Epithelial cell of proximal tubule (primary cell): ENCODE data around the gene GFAP. TPM values are rescaled to one million over a fixed set of nuclear protein-coding genes. Genes with fewer than 3 reads are reported as not detected.

Experiments
- DNase-seq: peaks from one replicate; pipeline ENCODE4 v3.0.0-alpha.2; 2011; ENCODE audit warnings: low read depth
- H3K4me3 ChIP-seq: 2 replicates; pipeline ENCODE4 v1.5.1; 2011; ENCODE audit warnings: low read depth, mild to moderate bottlenecking, low read length
- CTCF ChIP-seq: conservative IDR thresholded peaks from 2 replicates; pipeline ENCODE4 v1.5.1; 2012; ENCODE audit warnings: low read depth, mild to moderate bottlenecking, low read length
- total RNA-seq: library from RNA; depleted of rRNA; stranded (reverse); fragments of >200 nt; gene quantifications from 2 replicates; pipeline ENCODE4 v1.2.3, GENCODE V29; 2015

The GFAP gene
- total RNA-seq, 1 donor from 2014 or later: 0.58 TPM

- TF ChIP-seq CTCF: no peak
- DNase-seq: no peak
- no peak overlapping the region for H3K4me3 ChIP-seq
Observed at GRCh38 chr17:44909681-44910144, 5.6 kb downstream of the GFAP start.

GRCh38 chr17:44908761-44909326 is 6.5 kb downstream of the GFAP start:
- no peak overlapping the region for H3K4me3 ChIP-seq
- TF ChIP-seq CTCF: no peak
- no peak for DNase-seq

DNA sequence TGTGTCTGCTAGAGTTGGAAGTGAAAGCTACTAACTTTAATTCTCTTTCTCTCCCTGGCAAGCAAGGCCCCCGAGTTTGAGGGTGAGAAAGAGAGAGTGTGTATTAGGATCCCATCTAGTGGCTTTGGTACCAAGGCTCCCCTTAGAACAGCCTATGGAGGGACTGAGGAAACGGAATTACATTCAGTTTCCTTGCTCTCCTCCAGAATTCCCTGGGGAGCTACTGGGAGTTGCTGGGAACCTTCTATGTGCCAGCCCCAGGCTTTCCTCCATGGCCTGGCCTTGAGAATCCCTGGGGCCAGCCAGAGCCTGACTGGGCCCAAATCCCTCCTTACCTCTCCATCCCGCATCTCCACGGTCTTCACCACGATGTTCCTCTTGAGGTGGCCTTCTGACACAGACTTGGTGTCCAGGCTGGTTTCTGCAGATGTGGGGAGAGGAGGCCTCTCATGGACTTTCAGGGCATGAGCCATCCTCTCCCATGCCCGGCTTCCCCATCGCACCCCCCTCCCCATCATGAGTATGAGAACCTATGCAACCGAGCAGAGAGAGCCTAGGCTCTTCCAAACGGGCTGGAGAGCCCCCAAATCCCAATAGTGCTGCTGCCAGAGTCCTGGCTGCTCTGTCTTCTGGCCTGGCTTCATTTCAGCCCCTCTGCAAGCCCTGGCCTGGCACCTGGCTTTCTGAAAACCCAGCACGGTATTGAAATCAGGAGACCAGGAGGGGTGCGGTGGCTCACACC is 7.4 kb downstream of the GFAP start:
- TF ChIP-seq CTCF: no peak
- no peak overlapping the region for H3K4me3 ChIP-seq
- DNase-seq: no peak

GRCh38 chr17:44906763-44907728 is 8.3 kb downstream of the GFAP start:
- no peak for TF ChIP-seq CTCF
- no peak overlapping the region for H3K4me3 ChIP-seq
- DNase-seq: no peak

DNA sequence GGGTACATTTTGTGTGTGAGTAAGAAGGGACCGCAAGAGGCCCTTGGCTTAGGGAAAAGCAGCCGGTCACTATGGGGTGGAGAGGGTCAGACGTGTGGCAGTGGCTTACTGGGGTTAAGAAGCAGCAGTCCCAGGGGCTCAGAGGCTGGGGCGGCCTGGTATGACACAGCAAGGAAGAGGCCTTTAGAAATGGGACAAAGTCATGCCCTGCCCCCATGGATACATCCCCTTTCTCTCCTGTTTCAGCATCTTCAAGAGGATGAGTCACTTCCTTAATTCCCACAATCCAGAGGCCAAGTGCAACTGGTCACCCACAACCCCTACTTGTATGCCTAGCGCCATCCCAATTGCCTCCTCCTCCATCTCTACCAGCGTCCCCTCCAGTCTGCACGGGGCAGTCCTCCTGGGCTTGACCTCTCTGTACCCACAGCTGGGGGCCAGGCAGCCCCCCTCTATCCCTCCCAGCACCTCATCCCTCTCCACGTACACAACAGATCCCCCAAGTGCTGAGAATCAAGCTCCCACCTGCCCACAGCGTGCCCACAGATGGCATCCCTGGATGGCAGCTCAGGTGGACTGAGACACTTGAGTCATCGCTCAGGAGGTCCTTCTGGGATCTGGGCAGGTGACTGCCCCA is 9.2 kb downstream of the GFAP start:
- DNase-seq: no peak
- TF ChIP-seq CTCF: no peak
- H3K4me3 ChIP-seq: no peak overlapping the region

GRCh38 chr17:44905006-44906000 is 10.0 kb downstream of the GFAP start:
- no peak for DNase-seq

More at GRCh38 chr17:44905006-44906000, 10.0 kb downstream of the GFAP start:
- TF ChIP-seq CTCF: no peak
- H3K4me3 ChIP-seq: no peak overlapping the region
